GM13976 (cell line): ENCODE measurements around the gene NOCT.

Source experiments
- DNase-seq: peaks from one replicate; pipeline ENCODE4 v3.0.0; 2012; ENCODE audit warnings: low spot score
- CTCF ChIP-seq: IDR thresholded peaks from 2 replicates; pipeline ENCODE4 v1.5.1; 2012; ENCODE audit warnings: borderline replicate concordance, mild to moderate bottlenecking; ENCODE audit not compliant: insufficient read depth; ENCODE audit errors: extremely low read depth, missing control alignments, control extremely low read depth
- in situ Hi-C: fragments of 300-500 bp; cut with MboI; formaldehyde crosslinking; loops from one replicate; pipeline ENCODE4 v1.12.0; 2022; ENCODE audit warnings: low sequenced_read_pairs, mixed read lengths, inconsistent platforms; ENCODE audit not compliant: unreplicated experiment

NOCT gene

GRCh38 chr4:139015269-139015947 is at the start of gene NOCT:
TSS of gene NOCT (plus strand) at chr4:139015781. CDS start at chr4:139015982, 201 bp downstream.
- in situ Hi-C loops: no loop called here
- DNase-seq: peak; percentile 97
- TF ChIP-seq CTCF: no peak

- in situ Hi-C loops: no loop called here
- peak; percentile 50 for DNase-seq
- no peak for TF ChIP-seq CTCF
Measured at GRCh38 chr4:138967313-138967712, 48.3 kb upstream of the NOCT start.

- no peak for TF ChIP-seq CTCF
- DNase-seq: no peak
- in situ Hi-C loops: no loop called here
Measured at GRCh38 chr4:138972956-138973801, 42.4 kb upstream of the NOCT start.

GRCh38 chr4:138975225-138975624 is 40.4 kb upstream of the NOCT start:
- TF ChIP-seq CTCF: no peak
- in situ Hi-C loops: no loop called here
- DNase-seq: no peak

- in situ Hi-C loops: no loop called here
- no peak for DNase-seq
- TF ChIP-seq CTCF: no peak
Measured at GRCh38 chr4:138976526-138976925, 39.1 kb upstream of the NOCT start.

GRCh38 chr4:138977524-138977923 is 38.1 kb upstream of the NOCT start:
- in situ Hi-C loops: no loop called here
- no peak for TF ChIP-seq CTCF
- DNase-seq: peak; percentile 60
